Activated CD8-positive, alpha-beta T cell treated with anti-CD3 and anti-CD28 coated beads for 36 hours (primary cell): ENCODE measurements around the gene GCFC2. TPM values are rescaled to one million over a fixed set of nuclear protein-coding genes. Genes with fewer than 3 reads are reported as not detected.
"Not testable (repeated sequence)": the region's sequence is repeated elsewhere in the genome, so short reads cannot be mapped to it uniquely, and the experiment has no call there.

Source experiments
- ATAC-seq: fragments of 200-7000 bp; cut with Tn5 transposase; one replicate; pipeline ENCODE4 v1.10.0; 2021; ENCODE audit warnings: mild to moderate bottlenecking, moderate library complexity
- CTCF ChIA-PET: fragments of 350-600 bp; sonication (Branson Sonifier 250); formaldehyde crosslinking; loops from one replicate; lab custom pipeline; 2021; ENCODE audit warnings: antibody characterized with exemption; lab: Charles Lee
- POLR2A ChIA-PET: fragments of 350-600 bp; sonication (Branson Sonifier 250); formaldehyde crosslinking; loops from one replicate; lab custom pipeline; 2021; ENCODE audit warnings: antibody characterized with exemption; lab: Charles Lee
- DNase-seq: peaks from one replicate; pipeline ENCODE4 v3.0.0-alpha.2; 2020
- H3K27ac Mint-ChIP-seq: one replicate; pipeline ENCODE4 v1.8.0; 2021; ENCODE audit warnings: mild to moderate bottlenecking, mixed read lengths
- H3K27me3 Mint-ChIP-seq: one replicate; pipeline ENCODE4 v1.8.0; 2021; ENCODE audit warnings: mixed read lengths
- H3K36me3 Mint-ChIP-seq: one replicate; pipeline ENCODE4 v1.8.0; 2021; ENCODE audit warnings: low read depth, mixed read lengths
- H3K4me1 Mint-ChIP-seq: one replicate; pipeline ENCODE4 v1.8.0; 2021; ENCODE audit warnings: low read depth, mixed read lengths
- H3K4me3 Mint-ChIP-seq: one replicate; pipeline ENCODE4 v1.8.0; 2021; ENCODE audit warnings: mild to moderate bottlenecking, moderate library complexity, mixed read lengths
- H3K9me3 Mint-ChIP-seq: one replicate; pipeline ENCODE4 v1.8.0; 2021; ENCODE audit warnings: mixed read lengths
- intact Hi-C: fragments of 100-400 bp; cut with micrococcal nuclease; formaldehyde crosslinking; loops from one replicate; pipeline ENCODE4 v1.10.0; 2022
- total RNA-seq, 2 experiments: library from RNA; stranded (reverse); gene quantifications; one replicate each; pipeline ENCODE4 v1.2.3, GENCODE V29; 2021
- TF ChIP-seq, protein P1 (sequence below): fragments of 200-600 bp; IDR thresholded peaks from one replicate; pipeline ENCODE4 v1.8.0; 2022; ENCODE audit warnings: antibody characterized with exemption, mild to moderate bottlenecking

Gene GCFC2
- total RNA-seq, 2 experiments from 2014 or later = 29.8 to 36.1 TPM

DNA sequence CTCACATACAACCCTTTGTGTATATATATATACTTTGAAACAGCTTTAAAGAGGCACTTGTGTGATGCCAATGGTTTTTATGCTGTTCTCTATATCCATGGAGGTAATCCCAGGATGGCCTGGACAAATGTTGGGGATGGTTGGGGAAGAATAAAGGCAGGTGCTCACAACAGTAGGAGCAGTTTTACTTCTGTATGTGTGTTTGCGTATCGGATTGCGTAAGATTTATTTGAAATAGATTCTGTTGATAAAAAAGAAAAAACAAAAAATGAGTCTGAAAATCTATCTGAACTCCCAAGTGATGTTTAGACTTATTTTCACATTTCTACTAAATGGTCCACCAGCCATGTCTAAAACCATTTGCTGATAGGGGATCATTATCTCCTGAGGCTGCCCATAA, 34.8 kb downstream of the GCFC2 start:
- DNase-seq (no peak), ATAC-seq (no peak)
- intact Hi-C loops = loop anchor here (5.0 kb wide), 1 partner anchor 34 kb away; no protein-coding TSS in a partner anchor
- Mint-ChIP-seq H3K27me3 (no peaks in the 10 kb centered on the region), H3K36me3 (peaks cover 35% of the 10 kb centered on the region), H3K9me3 (no peaks in the 10 kb centered on the region), H3K4me1 (peaks cover 7% of the 10 kb centered on the region), H3K27ac (no peak overlapping the region), H3K4me3 (no peak overlapping the region)
- TF ChIP-seq, protein P1, sequence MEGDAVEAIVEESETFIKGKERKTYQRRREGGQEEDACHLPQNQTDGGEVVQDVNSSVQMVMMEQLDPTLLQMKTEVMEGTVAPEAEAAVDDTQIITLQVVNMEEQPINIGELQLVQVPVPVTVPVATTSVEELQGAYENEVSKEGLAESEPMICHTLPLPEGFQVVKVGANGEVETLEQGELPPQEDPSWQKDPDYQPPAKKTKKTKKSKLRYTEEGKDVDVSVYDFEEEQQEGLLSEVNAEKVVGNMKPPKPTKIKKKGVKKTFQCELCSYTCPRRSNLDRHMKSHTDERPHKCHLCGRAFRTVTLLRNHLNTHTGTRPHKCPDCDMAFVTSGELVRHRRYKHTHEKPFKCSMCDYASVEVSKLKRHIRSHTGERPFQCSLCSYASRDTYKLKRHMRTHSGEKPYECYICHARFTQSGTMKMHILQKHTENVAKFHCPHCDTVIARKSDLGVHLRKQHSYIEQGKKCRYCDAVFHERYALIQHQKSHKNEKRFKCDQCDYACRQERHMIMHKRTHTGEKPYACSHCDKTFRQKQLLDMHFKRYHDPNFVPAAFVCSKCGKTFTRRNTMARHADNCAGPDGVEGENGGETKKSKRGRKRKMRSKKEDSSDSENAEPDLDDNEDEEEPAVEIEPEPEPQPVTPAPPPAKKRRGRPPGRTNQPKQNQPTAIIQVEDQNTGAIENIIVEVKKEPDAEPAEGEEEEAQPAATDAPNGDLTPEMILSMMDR = no peak
- CTCF ChIA-PET = interaction anchor here (1.7 to 4.9 kb wide), 3 partner anchors 9 to 36 kb away, joined by 10 to 64 read pairs (median 45); no protein-coding TSS in a partner anchor
- POLR2A ChIA-PET = no interaction called here

DNA sequence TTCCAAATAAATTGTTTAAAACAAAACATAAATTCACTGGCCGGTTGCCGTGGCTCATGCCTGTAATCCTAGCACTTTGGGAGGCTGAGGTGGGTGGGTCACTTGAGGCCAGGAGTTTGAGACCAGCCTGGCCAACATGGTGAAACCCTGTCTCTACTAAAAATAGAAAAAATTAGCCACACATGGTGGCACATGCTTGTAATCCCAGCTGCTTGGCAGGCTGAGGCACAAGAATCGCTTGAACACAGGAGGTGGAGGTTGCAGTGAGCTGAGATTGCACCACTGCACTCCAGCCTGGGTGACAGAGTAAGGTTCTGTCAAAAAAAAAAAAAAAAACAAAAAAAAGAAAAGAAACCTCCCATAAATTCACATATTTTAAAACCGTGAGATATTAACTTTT, 35.3 kb downstream of the GCFC2 start:
- not testable (repeated sequence) for ATAC-seq

DNA sequence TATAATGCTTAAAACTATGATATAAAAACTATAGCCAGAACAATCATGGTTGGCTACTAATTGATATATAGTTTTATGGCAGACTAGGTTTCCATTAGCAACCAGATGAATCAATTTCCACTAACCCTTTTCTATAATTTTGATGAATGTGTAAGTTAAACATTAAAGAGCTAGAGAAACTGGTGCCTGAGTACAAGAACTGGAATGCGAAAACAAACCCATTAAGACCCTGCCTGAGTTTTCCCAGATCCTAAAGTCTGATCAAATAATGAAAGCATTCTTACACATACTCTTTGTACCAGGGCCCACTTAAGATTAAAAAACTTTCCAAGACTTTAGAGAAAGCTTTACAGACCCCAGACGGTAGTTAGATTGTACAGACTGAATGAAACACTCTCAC, 42.8 kb downstream of the GCFC2 start:
- ChIA-PET CTCF (interaction anchor here (1.2 to 6.6 kb wide), 2 partner anchors 10 to 27 kb away, joined by 4 to 45 read pairs; no protein-coding TSS in a partner anchor), POLR2A (no interaction called here)
- DNase-seq (no peak), ATAC-seq (no peak)
- Mint-ChIP-seq H3K27ac (no peak overlapping the region), H3K4me3 (no peak overlapping the region), H3K9me3 (no peaks in the 10 kb centered on the region), H3K4me1 (no peaks in the 10 kb centered on the region), H3K27me3 (no peaks in the 10 kb centered on the region), H3K36me3 (peaks cover 46% of the 10 kb centered on the region)
- intact Hi-C loops = no loop called here
- TF ChIP-seq, protein P1 = no peak

More for the DNA sequence above, 35.3 kb downstream of the GCFC2 start:
- DNase-seq, H3K9me3 Mint-ChIP-seq, H3K4me1 Mint-ChIP-seq, H3K27me3 Mint-ChIP-seq, H3K4me3 Mint-ChIP-seq, H3K27ac Mint-ChIP-seq, POLR2A ChIA-PET: not testable (repeated sequence)
- intact Hi-C loops = loop anchor here (5.0 kb wide), 1 partner anchor 33 kb away; no protein-coding TSS in a partner anchor
- CTCF ChIA-PET = interaction anchor here (4.9 kb wide), 1 partner anchor 36 kb away, joined by 64 read pairs; no protein-coding TSS in a partner anchor
- peaks cover 34% of the 10 kb centered on the region for H3K36me3 Mint-ChIP-seq

DNA sequence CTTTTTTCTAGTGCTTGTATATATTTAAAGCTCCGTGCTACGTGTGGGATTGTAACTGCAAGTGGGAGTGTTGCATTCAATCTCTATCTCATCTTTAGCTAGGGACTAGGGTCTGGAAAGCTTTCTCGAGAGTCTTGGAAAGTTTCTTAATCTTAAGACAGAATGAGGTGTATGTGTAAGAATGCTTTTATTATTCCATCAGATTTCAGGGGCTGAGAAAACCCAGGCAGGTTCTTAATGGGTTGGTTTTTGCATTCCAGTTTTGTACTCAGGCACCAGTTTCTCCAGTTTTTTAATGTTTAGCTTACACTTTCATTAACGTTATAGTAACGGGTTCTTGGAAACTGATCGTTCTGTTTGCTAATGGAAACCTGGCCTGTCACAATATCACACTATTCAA, 43.8 kb downstream of the GCFC2 start:
- no peak overlapping the region for H3K27ac Mint-ChIP-seq
- POLR2A ChIA-PET = interaction anchor here (0.8 kb wide), 1 partner anchor 12 kb away, joined by 4 read pairs; no protein-coding TSS in a partner anchor

DNA sequence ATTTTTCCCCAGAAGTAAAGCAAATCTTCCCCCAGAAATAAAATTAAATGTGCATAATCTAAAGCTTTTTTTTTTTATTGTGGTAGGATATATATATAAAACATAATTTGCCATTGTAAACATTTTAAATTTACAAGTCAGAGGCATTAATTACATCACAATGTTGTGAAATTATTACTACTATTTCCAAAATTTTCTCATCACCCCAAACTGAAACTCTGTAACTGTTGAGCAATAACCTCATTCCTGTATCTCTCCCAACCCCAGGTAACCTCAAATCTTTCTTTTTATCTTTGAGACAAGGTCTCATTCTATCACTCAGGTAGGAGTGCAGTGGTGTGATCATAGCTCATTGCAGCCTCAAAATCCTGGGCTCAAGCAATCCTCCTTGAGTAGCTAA, 52.9 kb downstream of the GCFC2 start:
- CTCF ChIA-PET = interaction anchor here (0.7 to 4.3 kb wide), 3 partner anchors 17 to 30 kb away, joined by 3 to 15 read pairs (median 7); no protein-coding TSS in a partner anchor
- intact Hi-C loops = no loop called here
- TF ChIP-seq, protein P1 = no peak
- peaks cover 88% of the 10 kb centered on the region for H3K36me3 Mint-ChIP-seq
- ATAC-seq (no peak), DNase-seq (no peak)
- peaks cover 17% of the 10 kb centered on the region for H3K9me3 Mint-ChIP-seq
- POLR2A ChIA-PET = no interaction called here
- H3K4me1 Mint-ChIP-seq = peaks cover 18% of the 10 kb centered on the region
- H3K27me3 Mint-ChIP-seq = no peaks in the 10 kb centered on the region
- H3K4me3 Mint-ChIP-seq = no peak overlapping the region
- no peak overlapping the region for H3K27ac Mint-ChIP-seq

More for the DNA sequence above, 43.8 kb downstream of the GCFC2 start:
- no peak overlapping the region for H3K4me3 Mint-ChIP-seq
- intact Hi-C loops = no loop called here
- no peaks in the 10 kb centered on the region for H3K4me1 Mint-ChIP-seq
- H3K9me3 Mint-ChIP-seq = no peaks in the 10 kb centered on the region
- DNase-seq (no peak), ATAC-seq (no peak)
- H3K36me3 Mint-ChIP-seq = peaks cover 46% of the 10 kb centered on the region
- CTCF ChIA-PET = interaction anchor here (1.0 to 6.6 kb wide), 3 partner anchors 11 to 26 kb away, joined by 3 to 45 read pairs (median 4); no protein-coding TSS in a partner anchor
- TF ChIP-seq, protein P1 = no peak
- H3K27me3 Mint-ChIP-seq = no peaks in the 10 kb centered on the region
